Progenitor cell of endocrine pancreas (in vitro differentiated cells): ENCODE measurements around the gene SOX9. TPM values are rescaled to one million over a fixed set of nuclear protein-coding genes. Genes with fewer than 3 reads are reported as not detected.
"Not testable (repeated sequence)": the region's sequence is repeated elsewhere in the genome, so short reads cannot be mapped to it uniquely, and the experiment has no call there.

ENCODE experiments used
- DNase-seq: peaks from one replicate; pipeline ENCODE4 v3.0.0; 2021; ENCODE audit warnings: low spot score; ENCODE audit not compliant: unreplicated experiment
- H3K27ac Mint-ChIP-seq: 2 replicates; pipeline ENCODE4 v1.8.0; 2021; ENCODE audit warnings: mild to moderate bottlenecking, moderate library complexity, mixed read lengths
- H3K27me3 Mint-ChIP-seq: 2 replicates; pipeline ENCODE4 v1.8.0; 2021; ENCODE audit warnings: mixed read lengths
- H3K36me3 Mint-ChIP-seq: 2 replicates; pipeline ENCODE4 v1.8.0; 2022; ENCODE audit warnings: mixed read lengths; ENCODE audit not compliant: insufficient read depth
- H3K4me1 Mint-ChIP-seq: 2 replicates; pipeline ENCODE4 v1.8.0; 2021; ENCODE audit warnings: low read depth, mixed read lengths
- H3K4me3 Mint-ChIP-seq: 2 replicates; pipeline ENCODE4 v1.8.0; 2021; ENCODE audit warnings: low read depth, mild to moderate bottlenecking, moderate library complexity, mixed read lengths
- H3K9me3 Mint-ChIP-seq: 2 replicates; pipeline ENCODE4 v1.8.0; 2021; ENCODE audit warnings: low read depth, mixed read lengths
- CTCF ChIP-seq: fragments of 200-600 bp; sonication (generic); IDR thresholded peaks from one replicate; pipeline ENCODE4 v1.5.0; 2021; ENCODE audit warnings: antibody characterized with exemption, mild to moderate bottlenecking; ENCODE audit not compliant: unreplicated experiment
- total RNA-seq: library from RNA; stranded (reverse); gene quantifications from 2 replicates; pipeline ENCODE4 v1.2.1, GENCODE V29; 2021

Gene SOX9
- total RNA-seq, 1 donor from 2014 or later = 219 TPM

GRCh38 chr17:72110231-72110941 lies 10.4 kb upstream of the SOX9 start:
- no peak overlapping the region for H3K4me3 Mint-ChIP-seq
- H3K36me3 Mint-ChIP-seq = peaks cover 3% of the 10 kb centered on the region
- DNase-seq = no peak
- no peak for TF ChIP-seq CTCF
- no peaks in the 10 kb centered on the region for H3K9me3 Mint-ChIP-seq
- H3K27ac Mint-ChIP-seq = no peak overlapping the region
- H3K4me1 Mint-ChIP-seq = peaks cover 44% of the 10 kb centered on the region
- peaks cover 24% of the 10 kb centered on the region for H3K27me3 Mint-ChIP-seq

- Mint-ChIP-seq H3K27ac (no peak overlapping the region), H3K27me3 (peaks cover 26% of the 10 kb centered on the region), H3K9me3 (no peaks in the 10 kb centered on the region), H3K4me3 (no peak overlapping the region), H3K4me1 (peaks cover 46% of the 10 kb centered on the region), H3K36me3 (peaks cover 3% of the 10 kb centered on the region)
- TF ChIP-seq CTCF = no peak
- DNase-seq = no peak
Observed at GRCh38 chr17:72110942-72111318, 9.9 kb upstream of the SOX9 start.

- Mint-ChIP-seq H3K27me3 (peaks cover 31% of the 10 kb centered on the region), H3K9me3 (no peaks in the 10 kb centered on the region), H3K4me3 (no peak overlapping the region), H3K27ac (no peak overlapping the region), H3K36me3 (peaks cover 3% of the 10 kb centered on the region), H3K4me1 (peaks cover 48% of the 10 kb centered on the region)
- DNase-seq = no peak
- TF ChIP-seq CTCF = no peak
Observed at GRCh38 chr17:72111336-72111923, 9.4 kb upstream of the SOX9 start.

- not testable (repeated sequence) for H3K9me3 Mint-ChIP-seq, H3K36me3 Mint-ChIP-seq, DNase-seq, H3K27ac Mint-ChIP-seq, H3K4me3 Mint-ChIP-seq
- peaks cover 34% of the 10 kb centered on the region for H3K27me3 Mint-ChIP-seq
- peaks cover 48% of the 10 kb centered on the region for H3K4me1 Mint-ChIP-seq
Observed at GRCh38 chr17:72111926-72112325, 8.9 kb upstream of the SOX9 start.

- Mint-ChIP-seq H3K36me3 (peaks cover 3% of the 10 kb centered on the region), H3K4me3 (no peak overlapping the region), H3K9me3 (no peaks in the 10 kb centered on the region), H3K27ac (no peak overlapping the region), H3K4me1 (peaks cover 41% of the 10 kb centered on the region), H3K27me3 (peaks cover 39% of the 10 kb centered on the region)
- no peak for DNase-seq
- no peak for TF ChIP-seq CTCF
Observed at GRCh38 chr17:72113751-72114150, 7.1 kb upstream of the SOX9 start.
